Activated T-helper 2 cell treated with anti-CD3 and anti-CD28 coated beads, Interferon-gamma antibody, Interleukin-2, Interleukin-4, amounts not matched to agents 10 μg/mL and 5 μg/mL and 100 μg/mL, durations not matched to agents 14 hours and 24 hours and 36 hours (primary cell): ENCODE measurements around the gene TRPM7. TPM values are rescaled to one million over a fixed set of nuclear protein-coding genes. Genes with fewer than 3 reads are reported as not detected.

ENCODE experiments used
- DNase-seq: peaks from one replicate; pipeline ENCODE4 v3.0.0; 2021; ENCODE audit warnings: low spot score
- H3K27ac Mint-ChIP-seq: one replicate; pipeline ENCODE4 v1.8.0; 2021; ENCODE audit warnings: mixed read lengths
- H3K27me3 Mint-ChIP-seq: one replicate; pipeline ENCODE4 v1.8.0; 2021; ENCODE audit warnings: low read depth, mixed read lengths
- H3K36me3 Mint-ChIP-seq: one replicate; pipeline ENCODE4 v1.8.0; 2021; ENCODE audit warnings: low read depth, mixed read lengths
- H3K4me1 Mint-ChIP-seq: one replicate; pipeline ENCODE4 v1.8.0; 2021; ENCODE audit warnings: low read depth, mixed read lengths
- H3K4me3 Mint-ChIP-seq: one replicate; pipeline ENCODE4 v1.8.0; 2021; ENCODE audit warnings: low read depth, mild to moderate bottlenecking, moderate library complexity, mixed read lengths
- H3K9me3 Mint-ChIP-seq: one replicate; pipeline ENCODE4 v1.8.0; 2021; ENCODE audit warnings: mixed read lengths
- intact Hi-C: fragments of 100-400 bp; cut with micrococcal nuclease; formaldehyde crosslinking; loops from one replicate; pipeline ENCODE4 v1.15.1; 2023
- total RNA-seq: library from RNA; stranded (reverse); gene quantifications from 2 replicates; pipeline ENCODE4 v1.2.3, GENCODE V29; 2022

The TRPM7 gene
- total RNA-seq, 1 donor from 2014 or later = 42.3 TPM

- no peaks in the 10 kb centered on the region for H3K9me3 Mint-ChIP-seq
- no peak for DNase-seq
- H3K36me3 Mint-ChIP-seq = no peaks in the 10 kb centered on the region
- H3K27me3 Mint-ChIP-seq = peaks cover 4% of the 10 kb centered on the region
- no peak overlapping the region for H3K27ac Mint-ChIP-seq
- H3K4me3 Mint-ChIP-seq = no peak overlapping the region
- intact Hi-C loops = no loop called here
- H3K4me1 Mint-ChIP-seq = peaks cover 13% of the 10 kb centered on the region
These were observed 142.2 kb downstream of the TRPM7 start for GRCh38 chr15:50544368-50544767.

- Mint-ChIP-seq H3K4me3 (no peak overlapping the region), H3K36me3 (no peaks in the 10 kb centered on the region), H3K27ac (no peak overlapping the region), H3K4me1 (peaks cover 13% of the 10 kb centered on the region), H3K9me3 (no peaks in the 10 kb centered on the region), H3K27me3 (peaks cover 4% of the 10 kb centered on the region)
- DNase-seq = no peak
- intact Hi-C loops = no loop called here
These were observed 143.0 kb downstream of the TRPM7 start for GRCh38 chr15:50543556-50543955.

- Mint-ChIP-seq H3K36me3 (no peaks in the 10 kb centered on the region), H3K27me3 (peaks cover 4% of the 10 kb centered on the region), H3K4me3 (no peak overlapping the region), H3K27ac (no peak overlapping the region), H3K9me3 (no peaks in the 10 kb centered on the region), H3K4me1 (peaks cover 13% of the 10 kb centered on the region)
- intact Hi-C loops = no loop called here
- DNase-seq = no peak
These were observed 143.7 kb downstream of the TRPM7 start for GRCh38 chr15:50542887-50543210.

GRCh38 chr15:50531766-50532165 is 154.8 kb downstream of the TRPM7 start:
- no peaks in the 10 kb centered on the region for H3K36me3 Mint-ChIP-seq
- no peak for DNase-seq
- H3K4me3 Mint-ChIP-seq = no peak overlapping the region
- H3K9me3 Mint-ChIP-seq = no peaks in the 10 kb centered on the region
- H3K4me1 Mint-ChIP-seq = peaks cover 4% of the 10 kb centered on the region
- intact Hi-C loops = no loop called here
- H3K27ac Mint-ChIP-seq = no peak overlapping the region
- no peaks in the 10 kb centered on the region for H3K27me3 Mint-ChIP-seq

- Mint-ChIP-seq H3K27ac (no peak overlapping the region), H3K27me3 (no peaks in the 10 kb centered on the region), H3K4me3 (no peak overlapping the region), H3K36me3 (no peaks in the 10 kb centered on the region), H3K9me3 (no peaks in the 10 kb centered on the region), H3K4me1 (peaks cover 4% of the 10 kb centered on the region)
- intact Hi-C loops = no loop called here
- no peak for DNase-seq
These were observed 155.4 kb downstream of the TRPM7 start for GRCh38 chr15:50531163-50531562.

- no peak for DNase-seq
- no peaks in the 10 kb centered on the region for H3K4me1 Mint-ChIP-seq
- no peak overlapping the region for H3K4me3 Mint-ChIP-seq
- intact Hi-C loops = no loop called here
- H3K27ac Mint-ChIP-seq = no peak overlapping the region
- no peaks in the 10 kb centered on the region for H3K9me3 Mint-ChIP-seq
- H3K27me3 Mint-ChIP-seq = peaks cover 1% of the 10 kb centered on the region
- no peaks in the 10 kb centered on the region for H3K36me3 Mint-ChIP-seq
These were observed 162.7 kb downstream of the TRPM7 start for GRCh38 chr15:50523851-50524251.

GRCh38 chr15:50519740-50520425 is 166.7 kb downstream of the TRPM7 start:
- Mint-ChIP-seq H3K36me3 (no peaks in the 10 kb centered on the region), H3K4me1 (no peaks in the 10 kb centered on the region), H3K9me3 (peaks cover 4% of the 10 kb centered on the region), H3K27me3 (peaks cover 1% of the 10 kb centered on the region), H3K4me3 (no peak overlapping the region), H3K27ac (no peak overlapping the region)
- DNase-seq = no peak
- intact Hi-C loops = no loop called here

- no peaks in the 10 kb centered on the region for H3K27me3 Mint-ChIP-seq
- H3K27ac Mint-ChIP-seq = no peak overlapping the region
- no peak for DNase-seq
- intact Hi-C loops = no loop called here
- H3K36me3 Mint-ChIP-seq = no peaks in the 10 kb centered on the region
- H3K4me3 Mint-ChIP-seq = no peak overlapping the region
- peaks cover 4% of the 10 kb centered on the region for H3K9me3 Mint-ChIP-seq
- no peaks in the 10 kb centered on the region for H3K4me1 Mint-ChIP-seq
These were observed 173.6 kb downstream of the TRPM7 start for GRCh38 chr15:50513001-50513400.

Other genes with a start within 250 kb of the TRPM7 start
- not detected in 2 replicates for gene USP50, start 140.1 kb downstream of the TRPM7 start, total RNA-seq
- 97.3 and 99.0 TPM in 2 replicates for gene SPPL2A, start 78.9 kb upstream of the TRPM7 start, total RNA-seq
- gene AP4E1, start 221.9 kb upstream of the TRPM7 start, total RNA-seq = 16.7 and 17.9 TPM in 2 replicates